GM18511 (cell line): Measurements from ENCODE around the gene DGKG.

Experiments
- ATAC-seq: cut with Tn5 transposase; IDR thresholded peaks from one replicate; pipeline ENCODE4 v1.9.1; 2021; ENCODE audit warnings: mild to moderate bottlenecking, moderate library complexity; ENCODE audit not compliant: unreplicated experiment

DGKG gene

DNA sequence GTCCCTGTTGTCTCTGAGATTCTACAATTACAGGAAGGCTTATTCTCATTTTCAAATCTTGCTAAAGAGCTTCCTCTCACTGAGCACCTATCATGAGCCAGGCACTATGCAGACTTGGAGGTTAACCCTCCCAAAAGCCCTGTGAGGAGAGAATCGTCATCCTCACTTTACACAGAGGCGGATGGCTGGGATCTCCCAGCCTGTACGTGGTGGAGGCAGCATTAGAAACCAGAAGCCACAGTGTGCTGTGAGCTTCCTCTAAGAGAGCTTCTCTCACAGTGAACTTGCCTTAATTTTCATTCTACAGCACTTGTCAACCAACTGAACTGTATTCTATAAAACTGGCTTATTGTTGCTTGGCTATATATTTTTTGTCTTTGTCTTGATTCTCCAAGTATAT is 6.1 kb upstream of the DGKG start:
- no peak for ATAC-seq

DNA sequence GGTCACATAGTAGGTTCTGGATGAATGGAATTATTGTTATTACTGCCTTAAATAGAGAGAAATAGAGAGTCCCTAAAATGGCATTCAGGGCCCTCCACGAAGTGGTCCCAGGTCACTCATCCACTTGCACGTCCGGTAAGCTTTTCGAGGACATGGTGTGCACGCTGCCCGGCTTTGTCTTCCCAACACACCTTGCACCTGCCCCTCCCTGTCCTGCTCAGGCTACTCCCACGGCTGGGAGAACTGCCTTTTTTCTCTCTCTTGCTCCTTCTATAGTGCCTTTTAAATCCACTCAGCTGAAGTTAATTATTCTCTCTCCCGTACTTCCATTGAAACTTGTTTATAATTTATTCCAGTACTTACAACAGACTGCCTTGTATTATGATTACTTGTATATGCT is 5.6 kb upstream of the DGKG start:
- no peak for ATAC-seq

- no peak for ATAC-seq
Observed at GRCh38 chr3:186366206-186366605, 4.2 kb upstream of the DGKG start.

- ATAC-seq = no peak
Observed at GRCh38 chr3:186365202-186365974, 3.4 kb upstream of the DGKG start.

DNA sequence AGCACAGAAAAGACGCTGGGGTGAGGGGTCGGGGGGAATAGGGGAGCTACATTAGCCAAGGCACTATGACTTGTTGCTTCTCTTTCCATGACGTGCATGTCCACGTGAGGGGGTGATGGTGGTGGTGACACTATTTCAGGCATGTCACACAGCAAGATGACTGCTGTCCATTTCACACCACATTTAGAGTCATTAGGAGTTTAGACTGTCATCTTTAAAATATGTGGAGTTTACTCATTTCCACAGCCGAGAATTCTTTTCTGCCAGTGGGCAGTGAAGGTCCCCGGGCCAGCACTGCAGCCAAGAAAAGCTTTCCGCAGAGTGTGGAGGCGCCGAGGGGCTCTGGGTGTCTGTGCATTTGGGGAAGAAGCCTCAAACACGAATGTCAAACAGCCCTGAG is 954 bp upstream of the DGKG start:
- no peak for ATAC-seq

DNA sequence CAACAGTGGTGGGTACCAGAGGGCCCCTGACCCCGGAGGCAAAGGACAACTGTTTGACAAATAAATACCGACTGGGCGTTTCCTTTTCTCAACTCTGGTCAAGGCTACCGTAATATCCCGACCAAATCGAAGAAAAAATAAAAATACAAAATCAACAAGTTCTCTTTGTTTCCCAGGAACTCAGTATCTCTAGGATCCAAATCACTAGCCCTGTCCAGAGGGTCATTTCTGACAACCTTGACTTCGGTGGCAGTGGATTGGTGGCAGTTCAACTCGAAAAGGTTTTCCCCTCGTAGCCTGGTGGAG is 456 bp upstream of the DGKG start:
- ATAC-seq = no peak

DNA sequence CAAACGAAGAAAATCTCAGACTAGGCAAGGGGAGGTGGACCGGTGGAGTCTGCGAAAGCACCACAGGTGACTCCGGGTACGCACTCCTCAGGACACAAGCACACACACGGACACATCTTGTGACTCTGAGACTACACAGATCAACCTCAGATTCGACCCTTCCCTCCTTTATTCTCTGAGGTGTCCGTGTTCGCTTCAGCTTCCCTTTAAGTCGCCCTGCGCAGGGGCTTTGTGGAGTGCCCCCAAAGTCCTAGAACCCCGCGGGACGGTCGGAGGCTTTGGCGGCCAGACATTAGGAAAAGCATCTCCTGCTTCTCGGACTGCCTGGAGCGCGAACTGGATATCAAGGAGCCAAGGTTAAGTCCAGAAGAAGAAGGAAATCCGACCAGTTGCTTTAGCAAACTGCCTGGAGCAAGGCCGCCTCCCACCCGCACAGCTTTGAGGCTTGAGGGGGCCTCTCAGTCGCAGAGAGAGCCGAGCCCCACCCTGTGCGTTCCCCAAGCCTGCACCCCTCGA is 730 bp downstream of the DGKG start:
- ATAC-seq = no peak

DNA sequence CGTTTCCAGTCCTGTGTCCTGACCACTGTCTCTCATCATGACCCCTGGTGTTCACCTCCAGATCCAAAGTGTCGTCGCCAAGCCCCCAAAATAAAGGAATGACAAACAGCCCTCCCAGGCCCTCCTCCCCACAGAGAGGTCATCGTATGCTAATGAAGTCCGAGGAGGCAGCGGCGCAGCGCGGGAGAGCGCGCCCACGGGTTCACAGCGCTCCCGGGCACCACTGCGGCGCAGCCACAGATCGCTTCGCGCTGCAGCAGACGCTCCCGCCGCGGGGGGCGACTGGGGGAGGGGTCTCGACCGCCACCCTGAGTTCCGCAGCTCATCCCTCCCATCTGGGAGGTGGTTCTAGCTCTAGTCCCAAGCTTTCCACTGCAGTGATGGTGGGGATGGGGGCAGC is 1.3 kb downstream of the DGKG start:
- ATAC-seq = no peak

- no peak for ATAC-seq
Observed at GRCh38 chr3:186359078-186359477, 3.0 kb downstream of the DGKG start.

DNA sequence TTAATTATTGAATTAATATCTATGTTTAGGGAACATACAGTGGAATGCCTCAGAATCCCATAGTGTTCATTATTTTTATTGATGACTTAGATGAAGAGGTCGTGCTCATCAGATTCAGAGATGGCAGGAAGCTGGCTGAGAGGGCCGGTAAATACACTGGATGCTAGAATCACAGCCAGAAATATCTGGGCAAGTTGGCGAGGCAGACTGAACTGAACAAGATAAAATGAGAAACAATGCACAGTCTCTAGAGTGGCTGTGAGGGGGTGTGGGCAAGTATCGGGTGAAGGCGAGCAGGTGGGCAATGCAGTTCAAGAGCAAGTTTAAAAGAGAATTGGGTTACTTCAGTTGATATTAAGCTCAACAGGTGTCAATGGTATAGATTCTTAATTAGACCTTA is 5.9 kb downstream of the DGKG start:
- ATAC-seq = no peak

DNA sequence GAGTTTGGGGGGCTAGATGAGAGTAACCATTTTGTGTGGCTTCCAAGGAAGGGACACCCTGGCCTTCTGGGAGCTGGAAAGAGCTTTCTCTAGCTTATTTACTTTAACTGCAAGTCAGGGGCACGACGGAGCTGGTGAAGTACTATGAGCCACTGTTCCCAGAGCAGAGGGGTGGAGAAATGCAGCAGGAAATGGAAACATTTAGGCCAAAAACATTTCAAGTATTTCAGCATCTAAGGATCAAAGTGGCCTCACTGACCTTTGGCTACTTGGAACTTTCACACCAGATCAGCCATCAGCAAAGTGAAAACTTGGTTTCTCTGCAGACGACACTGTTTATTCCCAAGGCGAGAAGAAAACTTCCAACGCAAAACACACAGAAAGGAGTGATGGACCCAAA is 7.9 kb downstream of the DGKG start:
- ATAC-seq = no peak

DNA sequence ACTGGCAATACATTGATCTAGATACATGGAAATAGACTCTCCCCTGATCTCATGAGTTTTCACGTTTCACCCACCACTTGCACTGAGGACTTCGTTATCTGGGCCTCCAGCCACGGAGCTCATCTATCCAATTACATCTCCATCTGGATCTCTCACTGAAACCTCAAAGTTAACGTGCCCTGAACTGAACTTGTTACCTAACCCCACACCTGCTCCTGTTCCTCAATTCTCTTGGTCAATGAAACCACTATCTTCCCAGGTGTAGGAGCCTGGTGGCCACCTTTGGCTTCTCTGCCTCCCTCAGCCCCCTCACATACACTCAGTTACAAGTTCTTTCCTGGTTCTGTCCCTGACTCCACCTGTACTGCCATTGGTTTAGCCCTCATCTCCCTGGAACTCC is 9.7 kb downstream of the DGKG start:
- no peak for ATAC-seq

GRCh38 chr3:186342197-186342596 is 19.8 kb downstream of the DGKG start:
- peak; percentile 49 for ATAC-seq

DNA sequence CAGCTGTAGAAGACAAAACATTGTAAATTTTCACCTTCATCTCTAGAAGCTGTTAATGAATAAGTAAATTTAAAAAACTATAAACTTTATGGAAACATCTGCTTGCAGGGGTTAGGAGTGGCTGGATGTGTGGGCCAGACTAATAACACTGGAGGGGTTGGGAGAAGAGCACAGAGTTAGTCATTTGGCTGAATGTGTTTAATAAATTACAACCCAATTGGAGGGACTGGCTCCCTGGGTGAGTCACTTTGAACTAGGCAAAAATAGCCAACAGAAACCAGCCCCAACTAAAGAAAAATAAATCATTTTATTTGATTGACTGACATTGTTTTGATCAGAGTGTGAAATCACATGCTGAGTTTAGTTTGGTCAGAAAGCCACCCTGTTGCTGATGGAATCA is 21.8 kb downstream of the DGKG start:
- ATAC-seq = no peak

DNA sequence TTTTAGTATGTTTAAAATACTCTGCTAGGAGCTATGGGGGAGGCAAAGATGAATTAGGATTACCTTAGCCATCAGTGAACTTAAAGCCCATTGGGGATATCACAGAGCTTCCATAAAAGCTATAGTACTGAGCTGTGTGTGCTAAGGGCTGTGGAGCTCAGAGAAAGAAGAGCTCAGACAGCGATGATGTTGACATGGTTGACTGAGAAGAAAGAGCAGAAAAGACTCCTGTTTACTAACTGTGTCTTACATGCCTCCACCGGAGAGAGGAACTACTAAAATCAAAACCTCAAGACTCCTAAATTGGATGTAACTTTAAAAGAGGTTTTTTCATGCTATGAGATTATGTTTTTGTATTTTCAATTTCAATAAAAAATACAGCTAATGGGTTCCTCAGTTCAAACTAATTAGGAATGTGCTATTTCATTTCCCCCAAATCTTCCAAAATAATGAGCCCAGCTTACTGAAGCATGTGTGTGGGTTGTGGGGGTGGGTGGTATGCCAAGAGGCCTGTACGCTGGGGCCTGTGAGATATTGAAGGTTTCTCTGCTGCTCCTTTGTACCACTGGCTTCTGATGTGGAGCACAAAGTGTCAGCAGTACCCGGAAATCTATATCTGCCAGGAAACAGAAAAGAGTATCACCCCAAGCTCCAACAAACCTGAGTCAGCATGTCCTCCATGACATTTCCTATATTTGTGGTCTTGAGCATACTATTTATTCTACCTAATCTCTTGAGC is 22.7 kb downstream of the DGKG start:
- ATAC-seq = no peak

GRCh38 chr3:186333256-186333655 is 28.8 kb downstream of the DGKG start:
- no peak for ATAC-seq

- ATAC-seq = no peak
Observed at GRCh38 chr3:186330772-186331460, 31.1 kb downstream of the DGKG start.

DNA sequence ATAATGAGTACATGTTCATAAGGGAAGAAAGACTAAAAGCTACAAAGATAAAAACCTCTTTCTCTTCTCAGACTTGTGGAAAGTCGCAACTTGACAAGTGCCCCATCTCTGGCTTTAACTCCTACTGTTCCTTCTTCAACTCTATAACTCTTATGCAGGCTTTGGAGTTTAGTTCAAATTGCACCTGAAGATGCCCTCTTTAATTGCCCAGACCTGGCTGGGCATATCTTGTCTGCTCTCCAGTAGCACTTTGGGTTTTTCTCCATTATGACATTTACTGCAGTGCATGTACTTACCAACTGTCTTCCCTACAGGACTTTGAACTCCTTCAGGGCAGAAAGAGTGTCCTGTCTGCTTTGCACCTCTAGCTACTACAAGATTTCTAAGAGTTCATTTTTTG is 32.4 kb downstream of the DGKG start:
- ATAC-seq = no peak

DNA sequence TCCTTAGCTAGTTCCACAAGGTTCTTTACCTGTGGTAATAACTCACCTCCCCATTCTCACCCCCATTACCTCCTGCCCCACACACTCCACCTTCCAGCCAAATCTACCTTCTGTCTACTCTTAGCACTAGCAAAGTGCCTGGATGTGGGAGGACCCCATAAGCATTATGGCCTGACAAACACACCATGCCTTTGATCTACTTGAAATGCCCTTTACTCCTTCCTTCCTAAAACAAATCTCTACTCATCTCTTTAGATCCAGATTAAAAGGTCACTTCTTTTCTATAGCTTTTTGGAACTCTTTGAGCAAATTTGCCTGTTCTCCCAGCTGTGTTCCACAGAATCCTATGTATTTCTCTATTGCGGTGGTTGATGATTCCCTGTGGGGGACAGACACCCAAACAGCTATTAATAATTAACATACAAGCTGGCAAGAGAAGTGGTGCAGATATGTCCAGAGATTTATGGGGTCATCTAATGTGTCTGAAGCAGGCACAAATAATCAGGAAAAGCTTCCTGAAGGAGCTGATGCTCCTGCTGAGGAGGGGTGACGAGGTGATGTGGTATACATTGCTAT is 34.0 kb downstream of the DGKG start:
- ATAC-seq = no peak

DNA sequence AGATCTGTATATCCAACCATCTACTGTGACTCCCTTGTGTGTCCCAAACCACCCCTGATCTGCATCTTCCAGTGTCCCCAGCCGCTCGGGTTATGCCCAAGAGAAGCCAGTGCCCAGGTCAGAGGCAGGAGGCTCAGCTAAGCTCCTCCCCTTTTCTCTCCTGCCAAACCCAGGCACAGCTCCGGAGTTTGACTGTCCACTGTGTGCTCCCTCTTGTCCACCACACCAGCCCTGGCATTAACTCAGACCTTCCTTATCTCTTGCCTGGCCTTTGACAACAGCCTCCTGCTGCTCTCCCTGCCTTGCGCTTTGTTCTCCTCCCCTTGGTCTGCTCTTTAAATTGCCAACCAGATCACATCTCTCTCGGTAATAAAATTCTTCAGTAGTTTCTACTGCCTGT is 39.3 kb downstream of the DGKG start:
- ATAC-seq = no peak

DNA sequence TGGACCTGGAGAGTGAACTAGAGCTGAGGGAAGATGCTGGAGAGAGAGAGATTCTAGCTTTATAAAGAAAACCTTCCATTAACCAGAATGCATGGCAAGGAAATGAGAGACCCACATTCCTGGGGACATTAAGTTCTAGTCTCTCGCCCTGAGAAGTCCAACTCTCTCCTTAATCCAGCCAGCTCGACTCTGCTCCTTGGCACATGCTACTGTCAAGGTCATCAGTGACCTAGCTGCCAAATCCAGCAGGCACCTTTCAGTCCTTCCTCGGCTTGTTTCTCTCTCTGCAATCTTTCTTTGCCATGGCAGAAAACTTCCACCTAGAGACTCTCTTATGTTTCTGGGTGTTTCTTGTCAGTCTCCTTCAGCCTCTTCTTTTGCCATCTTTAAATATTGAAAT is 40.3 kb downstream of the DGKG start:
- ATAC-seq = no peak
